Esophagus muscularis mucosa (tissue), 4 donors: ENCODE results near the gene SERINC5. TPM values are rescaled to one million over a fixed set of nuclear protein-coding genes. Genes with fewer than 3 reads are reported as not detected.

Experiments used
- DNase-seq: peaks from one replicate; pipeline ENCODE4 v3.0.0-alpha.2; 2017; ENCODE audit errors: extremely low spot score
- H3K27ac ChIP-seq, 4 donors: fragments of 200-600 bp; sonication (generic); replicated peaks in 1 of 4; 1 replicate in 3 of 4; 2 replicates in 1 of 4; pipeline ENCODE4 v1.5.1; 2016 to 2019; ENCODE audit warnings: mild to moderate bottlenecking in 1 of 4
- H3K27me3 ChIP-seq, 4 donors: fragments of 200-600 bp; sonication (generic); one replicate each; pipeline versions ENCODE4 v1.5.1 to v1.6.0; 2016 to 2019
- H3K36me3 ChIP-seq, 4 donors: fragments of 200-600 bp; sonication (generic); one replicate each; pipeline ENCODE4 v1.5.1; 2016 to 2019
- H3K4me1 ChIP-seq, 4 donors: fragments of 200-600 bp; sonication (generic); one replicate each; pipeline ENCODE4 v1.5.1; 2016 to 2019
- H3K4me3 ChIP-seq, 4 donors: fragments of 200-600 bp; sonication (generic); 1 replicate in 2 of 4; 2 replicates in 2 of 4; pipeline ENCODE4 v1.5.1; 2016 to 2019; ENCODE audit warnings: mild to moderate bottlenecking in 4 of 4, moderate library complexity in 1 of 4
- H3K9me3 ChIP-seq, 4 donors: fragments of 200-600 bp; sonication (generic); 1 replicate in 3 of 4; 2 replicates in 1 of 4; pipeline ENCODE4 v1.5.1; 2016 to 2019
- CTCF ChIP-seq, 3 experiments: fragments of 200-600 bp in 2 of 3; fragments of 450-650 bp in 1 of 3; sonication (generic) in 2 of 3; IDR thresholded peaks; one replicate each; pipeline ENCODE4 v1.5.1; 2017 to 2019; ENCODE audit warnings: antibody characterized with exemption in 3 of 3, mild to moderate bottlenecking in 2 of 3, moderate library complexity in 1 of 3
- EP300 ChIP-seq: sonication (generic); formaldehyde crosslinking; IDR thresholded peaks from one replicate; pipeline ENCODE4 v1.6.1; 2017; ENCODE audit warnings: antibody characterized with exemption
- POLR2A ChIP-seq: fragments of 450-650 bp; IDR thresholded peaks from one replicate; pipeline ENCODE4 v1.6.1; 2017; ENCODE audit warnings: antibody characterized with exemption, moderate library complexity, mild to moderate bottlenecking, low read depth
- POLR2AphosphoS5 ChIP-seq, 2 donors: sonication (generic); formaldehyde crosslinking; IDR thresholded peaks; one replicate each; pipeline ENCODE4 v1.6.1; 2017; ENCODE audit warnings: antibody characterized with exemption in 2 of 2
- WGBS: methylation state at CpG from one replicate; pipeline ENCODE4 v1.1.5; 2018; 5-methylcytosine and 5-hydroxymethylcytosine counted together
- intact Hi-C: fragments of 100-400 bp; cut with DNase I; formaldehyde crosslinking; loops from one replicate; pipeline ENCODE4 v1.15.1; 2023
- total RNA-seq, 4 donors: library from RNA; depleted of rRNA; stranded (reverse); fragments of >200 nt; gene quantifications; one replicate each; pipeline versions ENCODE4 v1.1.0 to v1.2.1, GENCODE V29; 2016

SERINC5 gene
- total RNA-seq, 4 donors from 2014 or later = 5.8 to 9.1 (median 8.3) TPM

DNA sequence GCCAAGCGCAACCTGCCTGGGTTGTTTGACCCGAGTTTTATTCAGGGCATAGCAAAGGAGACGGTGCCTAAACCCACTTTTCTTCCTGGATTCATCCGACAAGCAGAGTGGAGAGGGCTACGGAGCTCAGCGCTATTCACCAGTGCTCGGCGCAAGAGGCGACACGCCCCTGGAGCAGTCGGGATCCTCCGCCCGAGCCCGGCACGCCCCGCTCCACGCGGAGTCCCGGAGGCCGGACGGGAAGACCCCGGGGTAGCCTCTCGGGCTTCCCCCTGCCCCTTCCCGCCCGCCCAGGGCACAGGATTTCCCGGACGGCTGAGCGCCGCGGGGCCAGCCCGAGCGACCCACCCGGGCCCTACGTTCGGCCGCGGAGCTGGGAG, 427 bp downstream of the SERINC5 start:
- intact Hi-C loops = loop anchor here (10.0 kb wide), 1 partner anchor 149 kb away; the partner anchor contains the start of gene ZFYVE16
- TF ChIP-seq EP300 = no peak
- no peak for TF ChIP-seq POLR2AphosphoS5 (IDR thresholded peaks at IDR 0.05)
- TF ChIP-seq POLR2A = no peak
- Histone ChIP-seq H3K9me3 (no peaks in the 10 kb centered on the region), H3K27ac (peak overlapping the region; percentile 91 to 98 (median 94)), H3K36me3 (no peaks in the 10 kb centered on the region), H3K4me3 (peak overlapping the region; percentile 70 to 94 (median 88)), H3K4me1 (peaks cover 19 to 55% (median 41%) of the 10 kb centered on the region in 4 donors), H3K27me3 (no peaks in the 10 kb centered on the region)
- 0% methylated on average over 24 of the region's 37 CpGs for WGBS
- DNase-seq = no peak

GRCh38 chr5:80254767-80255430, 949 bp downstream of the SERINC5 start:
- Histone ChIP-seq H3K27ac (peak overlapping the region; percentile 91 to 98 (median 94)), H3K9me3 (no peaks in the 10 kb centered on the region), H3K36me3 (no peaks in the 10 kb centered on the region), H3K4me1 (peaks cover 19 to 61% (median 43%) of the 10 kb centered on the region in 4 donors), H3K4me3 (peak overlapping the region; percentile 70 to 94 (median 88)), H3K27me3 (no peaks in the 10 kb centered on the region)
- no peak for DNase-seq
- intact Hi-C loops = loop anchor here (5.0 to 10.0 kb wide), 3 partner anchors 63 to 150 kb away; partner anchors contain the start of gene ZFYVE16
- TF ChIP-seq EP300 (no peak), CTCF (IDR thresholded peaks at IDR 0.05) (no peak), POLR2AphosphoS5 (IDR thresholded peaks at IDR 0.05) (no peak), POLR2A (no peak)
- WGBS = 2% methylated on average over 23 of the region's 23 CpGs

DNA sequence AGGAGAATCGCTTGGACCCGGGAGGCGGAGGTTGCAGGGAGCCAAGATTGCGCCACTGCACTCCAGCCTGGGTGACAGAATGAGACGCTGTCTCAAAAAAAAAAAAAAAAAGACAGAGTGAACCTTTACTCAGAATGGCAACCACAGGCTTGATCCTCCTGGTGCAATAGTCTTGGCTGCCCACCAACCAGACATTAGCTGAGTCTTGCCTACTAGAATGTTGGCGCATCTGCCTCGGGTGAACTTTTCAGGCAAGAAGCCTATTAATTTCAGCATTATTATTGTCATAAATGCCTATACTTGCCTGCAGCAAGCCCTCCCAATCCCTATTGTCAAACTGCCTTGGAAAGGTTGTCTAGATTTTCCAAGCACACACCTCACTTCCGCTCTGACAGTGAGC, 4.2 kb downstream of the SERINC5 start:
- intact Hi-C loops = loop anchor here (5.0 to 10.0 kb wide), 3 partner anchors 59 to 153 kb away; partner anchors contain the start of gene ZFYVE16
- Histone ChIP-seq H3K27ac (no peak overlapping the region), H3K27me3 (no peaks in the 10 kb centered on the region), H3K4me3 (no peak overlapping the region), H3K36me3 (no peaks in the 10 kb centered on the region), H3K4me1 (peaks cover 29 to 67% (median 45%) of the 10 kb centered on the region in 4 donors), H3K9me3 (no peaks in the 10 kb centered on the region)
- 95% methylated on average over 8 of the region's 8 CpGs for WGBS
- DNase-seq = no peak
- no peak for TF ChIP-seq EP300
- TF ChIP-seq POLR2A = no peak
- TF ChIP-seq POLR2AphosphoS5 (IDR thresholded peaks at IDR 0.05) = no peak
- no peak for TF ChIP-seq CTCF (IDR thresholded peaks at IDR 0.05)

- peaks cover 37 to 74% (median 51%) of the 10 kb centered on the region in 4 donors for H3K4me1 ChIP-seq
Measured at GRCh38 chr5:80250801-80251200, 5.0 kb downstream of the SERINC5 start.

More at GRCh38 chr5:80250801-80251200, 5.0 kb downstream of the SERINC5 start:
- Histone ChIP-seq H3K27me3 (no peaks in the 10 kb centered on the region), H3K4me3 (no peak overlapping the region), H3K27ac (no peak overlapping the region), H3K9me3 (no peaks in the 10 kb centered on the region), H3K36me3 (no peaks in the 10 kb centered on the region)
- TF ChIP-seq EP300 (no peak), POLR2AphosphoS5 (IDR thresholded peaks at IDR 0.05) (no peak), POLR2A (no peak), CTCF (IDR thresholded peaks at IDR 0.05) (no peak)
- 76% methylated on average over 7 of the region's 7 CpGs for WGBS
- no peak for DNase-seq
- intact Hi-C loops = loop anchor here (5.0 to 10.0 kb wide), 3 partner anchors 58 to 154 kb away; partner anchors contain the start of gene ZFYVE16
